ENCODE data around the gene CBY2. TPM values are rescaled to one million over a fixed set of nuclear protein-coding genes. Genes with fewer than 3 reads are reported as not detected.

CBY2 gene, protein sequence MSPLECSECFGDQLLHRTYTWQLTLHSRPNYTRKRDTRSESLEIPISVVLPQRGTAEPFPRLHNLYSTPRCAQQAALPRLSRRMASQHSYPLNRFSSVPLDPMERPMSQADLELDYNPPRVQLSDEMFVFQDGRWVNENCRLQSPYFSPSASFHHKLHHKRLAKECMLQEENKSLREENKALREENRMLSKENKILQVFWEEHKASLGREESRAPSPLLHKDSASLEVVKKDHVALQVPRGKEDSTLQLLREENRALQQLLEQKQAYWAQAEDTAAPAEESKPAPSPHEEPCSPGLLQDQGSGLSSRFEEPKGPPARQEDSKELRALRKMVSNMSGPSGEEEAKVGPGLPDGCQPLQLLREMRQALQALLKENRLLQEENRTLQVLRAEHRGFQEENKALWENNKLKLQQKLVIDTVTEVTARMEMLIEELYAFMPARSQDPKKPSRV
- total RNA-seq (not detected), polyA plus RNA-seq (not detected)
- long read RNA-seq, donor 1: 0 reads
- long read RNA-seq, donor 2: 0 reads
- long read RNA-seq, donor 3: 0 reads
- long read RNA-seq, donor 4: 0 reads
- long read RNA-seq, donor 5: 0 reads

DNA sequence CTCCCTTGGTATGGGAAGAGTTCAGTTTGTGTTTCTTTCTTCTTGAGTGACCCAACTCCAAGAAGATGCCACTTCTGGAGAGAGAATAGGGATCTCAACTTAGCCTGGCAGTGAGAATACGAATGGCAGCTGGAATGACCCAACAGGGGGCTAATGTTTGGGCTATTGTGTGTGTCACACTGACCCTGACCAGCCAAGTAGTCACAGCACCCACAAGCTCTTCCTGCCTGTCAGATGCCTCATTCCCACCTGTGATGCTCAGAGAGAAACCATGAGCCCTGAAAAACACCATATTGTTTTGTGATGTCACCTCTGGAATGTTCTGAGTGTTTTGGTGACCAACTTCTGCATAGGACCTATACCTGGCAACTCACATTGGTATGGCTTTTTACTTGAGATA lies at the start of gene CBY2:
Gene CBY2, plus strand, starts transcription at position 233 of the 400 bp plus-strand sequence. Its CDS starts 71 bp downstream, at position 304.
- H3K27ac ChIP-seq (ENCODE audit: low read depth in 1 of 2, low read length in 1 of 2): no peak within 1 kb of the TSS
- no peaks in the 10 kb centered on the region for H3K36me3 ChIP-seq (ENCODE audit: control insufficient read depth in 4 of 4, insufficient read depth in 4 of 4, low read length in 4 of 4)
- TF ChIP-seq, protein P1, sequence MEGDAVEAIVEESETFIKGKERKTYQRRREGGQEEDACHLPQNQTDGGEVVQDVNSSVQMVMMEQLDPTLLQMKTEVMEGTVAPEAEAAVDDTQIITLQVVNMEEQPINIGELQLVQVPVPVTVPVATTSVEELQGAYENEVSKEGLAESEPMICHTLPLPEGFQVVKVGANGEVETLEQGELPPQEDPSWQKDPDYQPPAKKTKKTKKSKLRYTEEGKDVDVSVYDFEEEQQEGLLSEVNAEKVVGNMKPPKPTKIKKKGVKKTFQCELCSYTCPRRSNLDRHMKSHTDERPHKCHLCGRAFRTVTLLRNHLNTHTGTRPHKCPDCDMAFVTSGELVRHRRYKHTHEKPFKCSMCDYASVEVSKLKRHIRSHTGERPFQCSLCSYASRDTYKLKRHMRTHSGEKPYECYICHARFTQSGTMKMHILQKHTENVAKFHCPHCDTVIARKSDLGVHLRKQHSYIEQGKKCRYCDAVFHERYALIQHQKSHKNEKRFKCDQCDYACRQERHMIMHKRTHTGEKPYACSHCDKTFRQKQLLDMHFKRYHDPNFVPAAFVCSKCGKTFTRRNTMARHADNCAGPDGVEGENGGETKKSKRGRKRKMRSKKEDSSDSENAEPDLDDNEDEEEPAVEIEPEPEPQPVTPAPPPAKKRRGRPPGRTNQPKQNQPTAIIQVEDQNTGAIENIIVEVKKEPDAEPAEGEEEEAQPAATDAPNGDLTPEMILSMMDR (IDR thresholded peaks at IDR 0.05; ENCODE audit: control extremely low read depth, extremely low read depth): no peak
- no peaks in the 10 kb centered on the region for H3K9me3 ChIP-seq (ENCODE audit: control insufficient read depth in 4 of 4, insufficient read depth in 3 of 4, low read length in 3 of 4)
- no peaks in the 10 kb centered on the region for H3K27me3 ChIP-seq (ENCODE audit: control insufficient read depth in 3 of 3, insufficient read depth in 3 of 3, low read length in 2 of 3)
- no peak for ATAC-seq (ENCODE audit: insufficient read depth, low FRiP score)
- 83 to 90% methylated on average over 1 of the region's 1 CpG for WGBS, 2 donors
- no peaks in the 10 kb centered on the region for H3K4me1 ChIP-seq (ENCODE audit: control insufficient read depth in 5 of 5, insufficient read depth in 5 of 5, low read length in 5 of 5)
- no peak for DNase-seq
- H3K4me3 ChIP-seq: no peak within 1 kb of the TSS
- H3K9ac ChIP-seq (ENCODE audit: insufficient read depth in 1 of 2, low read length in 2 of 2): no peak within 1 kb of the TSS

DNA sequence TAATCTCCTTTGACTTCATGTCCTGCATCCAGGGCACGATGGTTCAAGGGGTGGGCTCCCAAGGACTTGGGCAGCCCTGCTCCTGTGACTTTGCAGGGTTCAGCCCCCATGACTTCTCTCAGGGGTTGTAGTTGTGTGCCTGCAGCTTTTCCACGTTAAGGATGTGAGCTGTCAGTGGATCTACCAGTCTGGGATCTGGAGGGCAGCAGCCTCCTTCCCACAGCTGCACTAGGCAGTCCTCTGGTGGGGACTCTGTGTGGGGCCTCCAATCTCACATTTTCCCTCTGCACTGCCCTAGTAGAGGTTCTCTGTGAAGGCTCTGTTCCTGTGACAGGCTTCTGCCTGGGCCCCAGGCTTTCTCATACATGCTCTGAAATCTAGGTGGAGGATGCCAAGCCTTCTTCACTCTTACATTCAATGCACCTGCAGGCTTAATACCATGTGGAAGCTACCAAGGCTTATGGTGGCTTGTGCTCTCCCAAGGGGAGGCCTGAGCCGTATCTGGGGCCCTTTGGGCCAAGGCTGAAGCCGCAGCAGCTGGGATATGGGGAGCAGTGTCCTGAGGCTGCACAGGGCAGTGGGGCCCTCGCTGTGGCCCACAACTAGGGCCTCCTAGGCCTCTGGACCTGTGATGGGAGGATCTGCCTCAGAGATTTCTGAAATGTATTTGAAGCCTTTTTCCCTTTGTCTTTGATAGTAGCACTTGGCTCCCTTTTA lies 47.3 kb upstream of the CBY2 start:
- Histone ChIP-seq H3K27ac (ENCODE audit: low read depth in 1 of 2, low read length in 1 of 2) (no peak overlapping the region), H3K27me3 (ENCODE audit: control insufficient read depth in 3 of 3, insufficient read depth in 3 of 3, low read length in 2 of 3) (peaks cover 0 to 17% (median 7%) of the 10 kb centered on the region in 3 donors), H3K9me3 (ENCODE audit: control insufficient read depth in 4 of 4, insufficient read depth in 3 of 4, low read length in 3 of 4) (peaks cover 0 to 5% (median 2%) of the 10 kb centered on the region in 4 donors), H3K36me3 (ENCODE audit: control insufficient read depth in 4 of 4, insufficient read depth in 4 of 4, low read length in 4 of 4) (no peaks in the 10 kb centered on the region), H3K4me3 (no peak overlapping the region), H3K4me1 (ENCODE audit: control insufficient read depth in 5 of 5, insufficient read depth in 5 of 5, low read length in 5 of 5) (no peaks in the 10 kb centered on the region), H3K9ac (ENCODE audit: insufficient read depth in 1 of 2, low read length in 2 of 2) (no peak overlapping the region)
- ATAC-seq (ENCODE audit: insufficient read depth, low FRiP score) (no peak), DNase-seq (no peak)
- TF ChIP-seq, protein P1 (IDR thresholded peaks at IDR 0.05; ENCODE audit: control extremely low read depth, extremely low read depth): no peak
- WGBS, 2 donors: 84 to 87% methylated on average over 5 of the region's 5 CpGs

DNA sequence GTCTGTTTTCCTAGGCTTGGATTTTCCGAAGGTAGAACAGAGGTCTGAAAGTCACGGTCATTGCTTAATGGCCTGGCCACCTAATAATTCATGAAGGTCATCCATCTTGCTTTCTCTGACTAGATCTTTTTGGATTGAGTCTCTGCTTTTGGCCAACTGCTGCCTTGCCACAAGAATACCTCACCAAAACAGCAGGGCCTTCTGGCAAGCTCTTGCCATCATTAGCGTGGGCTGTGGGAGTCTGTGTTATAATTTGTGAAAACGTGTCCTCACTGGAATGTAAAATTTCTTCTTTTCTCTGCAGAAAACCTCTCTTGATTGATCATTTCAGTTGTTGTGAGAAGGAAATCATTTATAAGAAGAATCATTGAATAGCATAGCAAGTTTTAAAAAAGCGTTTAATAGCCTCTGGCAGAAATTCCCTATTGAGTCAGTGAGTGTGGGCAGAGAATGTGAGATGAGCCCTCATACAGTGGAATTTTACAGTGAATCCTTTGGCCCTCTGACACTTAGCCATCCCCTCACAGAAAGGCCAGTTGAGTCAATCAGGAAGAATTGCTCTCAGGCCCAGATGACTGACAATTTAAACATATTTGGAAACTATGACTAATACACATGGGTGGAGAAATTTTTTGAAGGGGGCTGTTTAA lies 43.4 kb upstream of the CBY2 start:
- ATAC-seq (ENCODE audit: insufficient read depth, low FRiP score) (peak; percentile 46), DNase-seq (no peak)
- H3K9me3 ChIP-seq (ENCODE audit: control insufficient read depth in 4 of 4, insufficient read depth in 3 of 4, low read length in 3 of 4): peaks cover 0 to 5% (median 2%) of the 10 kb centered on the region in 4 donors
- TF ChIP-seq, protein P1 (IDR thresholded peaks at IDR 0.05; ENCODE audit: control extremely low read depth, extremely low read depth): no peak
- H3K4me3 ChIP-seq: no peak overlapping the region
- H3K36me3 ChIP-seq (ENCODE audit: control insufficient read depth in 4 of 4, insufficient read depth in 4 of 4, low read length in 4 of 4): no peaks in the 10 kb centered on the region
- 88 to 94% methylated on average over 5 of the region's 5 CpGs for WGBS, 2 donors
- peaks cover 0 to 14% (median 0%) of the 10 kb centered on the region in 5 donors for H3K4me1 ChIP-seq (ENCODE audit: control insufficient read depth in 5 of 5, insufficient read depth in 5 of 5, low read length in 5 of 5)
- peaks cover 0 to 20% (median 5%) of the 10 kb centered on the region in 3 donors for H3K27me3 ChIP-seq (ENCODE audit: control insufficient read depth in 3 of 3, insufficient read depth in 3 of 3, low read length in 2 of 3)
- no peak overlapping the region for H3K9ac ChIP-seq (ENCODE audit: insufficient read depth in 1 of 2, low read length in 2 of 2)
- no peak overlapping the region for H3K27ac ChIP-seq (ENCODE audit: low read depth in 1 of 2, low read length in 1 of 2)
